ENCODE measurements around the gene HP. TPM values are rescaled to one million over a fixed set of nuclear protein-coding genes. Genes with fewer than 3 reads are reported as not detected.

HP gene
- total and polyA plus RNA-seq, 2 of the 13 experiments (the other 11 are each of a cell fraction or from before 2014, with no cell fraction given) = 387 to 524 TPM

DNA sequence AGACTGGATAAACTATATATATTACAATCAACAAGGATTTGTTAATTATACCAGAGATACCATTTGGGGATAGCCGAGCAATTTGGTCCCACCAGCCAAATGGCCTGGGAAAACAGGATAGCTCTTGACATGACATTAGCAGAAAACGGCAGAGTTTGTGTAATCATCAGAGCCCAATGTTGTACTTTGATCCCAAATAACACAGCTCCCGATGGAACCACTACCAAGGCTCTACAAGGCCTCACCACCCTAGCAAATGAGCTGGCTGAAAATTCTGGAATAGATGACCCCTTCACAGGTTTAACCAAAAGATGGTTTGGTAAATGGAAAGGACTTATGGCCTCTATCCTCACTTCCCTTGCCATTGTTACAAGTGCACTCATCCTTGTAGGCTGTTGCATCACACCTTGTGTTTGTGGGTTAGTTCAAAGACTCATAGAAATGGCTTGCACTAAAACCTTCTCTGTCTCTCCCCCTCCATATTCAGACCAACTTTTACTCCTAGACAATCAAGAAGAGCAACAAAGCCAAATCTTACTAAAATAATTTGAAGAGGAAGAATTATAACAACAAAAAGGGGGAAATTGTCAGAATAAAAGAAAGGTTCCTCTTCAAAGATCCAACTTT, 29.6 kb downstream of the HP start (continued):
- TF ChIP-seq, protein P1, sequence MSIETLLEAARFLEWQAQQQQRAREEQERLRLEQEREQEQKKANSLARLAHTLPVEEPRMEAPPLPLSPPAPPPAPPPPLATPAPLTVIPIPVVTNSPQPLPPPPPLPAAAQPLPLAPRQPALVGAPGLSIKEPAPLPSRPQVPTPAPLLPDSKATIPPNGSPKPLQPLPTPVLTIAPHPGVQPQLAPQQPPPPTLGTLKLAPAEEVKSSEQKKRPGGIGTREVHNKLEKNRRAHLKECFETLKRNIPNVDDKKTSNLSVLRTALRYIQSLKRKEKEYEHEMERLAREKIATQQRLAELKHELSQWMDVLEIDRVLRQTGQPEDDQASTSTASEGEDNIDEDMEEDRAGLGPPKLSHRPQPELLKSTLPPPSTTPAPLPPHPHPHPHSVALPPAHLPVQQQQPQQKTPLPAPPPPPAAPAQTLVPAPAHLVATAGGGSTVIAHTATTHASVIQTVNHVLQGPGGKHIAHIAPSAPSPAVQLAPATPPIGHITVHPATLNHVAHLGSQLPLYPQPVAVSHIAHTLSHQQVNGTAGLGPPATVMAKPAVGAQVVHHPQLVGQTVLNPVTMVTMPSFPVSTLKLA (IDR thresholded peaks at IDR 0.05) = no peak
- no peak for TF ChIP-seq ZNF460 (CRISPR knock-in tag; IDR thresholded peaks at IDR 0.05; ENCODE audit: borderline replicate concordance)
- no peak for TF ChIP-seq ZNF326 (CRISPR knock-in tag; IDR thresholded peaks at IDR 0.05; ENCODE audit: borderline replicate concordance)
- TF ChIP-seq, protein P2, sequence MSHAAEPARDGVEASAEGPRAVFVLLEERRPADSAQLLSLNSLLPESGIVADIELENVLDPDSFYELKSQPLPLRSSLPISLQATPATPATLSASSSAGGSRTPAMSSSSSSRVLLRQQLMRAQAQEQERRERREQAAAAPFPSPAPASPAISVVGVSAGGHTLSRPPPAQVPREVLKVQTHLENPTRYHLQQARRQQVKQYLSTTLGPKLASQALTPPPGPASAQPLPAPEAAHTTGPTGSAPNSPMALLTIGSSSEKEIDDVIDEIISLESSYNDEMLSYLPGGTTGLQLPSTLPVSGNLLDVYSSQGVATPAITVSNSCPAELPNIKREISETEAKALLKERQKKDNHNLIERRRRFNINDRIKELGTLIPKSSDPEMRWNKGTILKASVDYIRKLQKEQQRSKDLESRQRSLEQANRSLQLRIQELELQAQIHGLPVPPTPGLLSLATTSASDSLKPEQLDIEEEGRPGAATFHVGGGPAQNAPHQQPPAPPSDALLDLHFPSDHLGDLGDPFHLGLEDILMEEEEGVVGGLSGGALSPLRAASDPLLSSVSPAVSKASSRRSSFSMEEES (CRISPR knock-in tag; IDR thresholded peaks at IDR 0.05) = no peak
- TF ChIP-seq NFKBIZ (CRISPR knock-in tag; IDR thresholded peaks at IDR 0.05) = no peak
- TF ChIP-seq, protein P3, sequence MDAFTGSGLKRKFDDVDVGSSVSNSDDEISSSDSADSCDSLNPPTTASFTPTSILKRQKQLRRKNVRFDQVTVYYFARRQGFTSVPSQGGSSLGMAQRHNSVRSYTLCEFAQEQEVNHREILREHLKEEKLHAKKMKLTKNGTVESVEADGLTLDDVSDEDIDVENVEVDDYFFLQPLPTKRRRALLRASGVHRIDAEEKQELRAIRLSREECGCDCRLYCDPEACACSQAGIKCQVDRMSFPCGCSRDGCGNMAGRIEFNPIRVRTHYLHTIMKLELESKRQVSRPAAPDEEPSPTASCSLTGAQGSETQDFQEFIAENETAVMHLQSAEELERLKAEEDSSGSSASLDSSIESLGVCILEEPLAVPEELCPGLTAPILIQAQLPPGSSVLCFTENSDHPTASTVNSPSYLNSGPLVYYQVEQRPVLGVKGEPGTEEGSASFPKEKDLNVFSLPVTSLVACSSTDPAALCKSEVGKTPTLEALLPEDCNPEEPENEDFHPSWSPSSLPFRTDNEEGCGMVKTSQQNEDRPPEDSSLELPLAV (CRISPR knock-in tag; conservative IDR thresholded peaks at IDR 0.05; ENCODE audit: low read depth) = no peak
- no peak for TF ChIP-seq ZNF746 (CRISPR knock-in tag; IDR thresholded peaks at IDR 0.05)
- no peak for TF ChIP-seq ZNF547 (CRISPR knock-in tag; IDR thresholded peaks at IDR 0.05)
- TF ChIP-seq, protein P4, sequence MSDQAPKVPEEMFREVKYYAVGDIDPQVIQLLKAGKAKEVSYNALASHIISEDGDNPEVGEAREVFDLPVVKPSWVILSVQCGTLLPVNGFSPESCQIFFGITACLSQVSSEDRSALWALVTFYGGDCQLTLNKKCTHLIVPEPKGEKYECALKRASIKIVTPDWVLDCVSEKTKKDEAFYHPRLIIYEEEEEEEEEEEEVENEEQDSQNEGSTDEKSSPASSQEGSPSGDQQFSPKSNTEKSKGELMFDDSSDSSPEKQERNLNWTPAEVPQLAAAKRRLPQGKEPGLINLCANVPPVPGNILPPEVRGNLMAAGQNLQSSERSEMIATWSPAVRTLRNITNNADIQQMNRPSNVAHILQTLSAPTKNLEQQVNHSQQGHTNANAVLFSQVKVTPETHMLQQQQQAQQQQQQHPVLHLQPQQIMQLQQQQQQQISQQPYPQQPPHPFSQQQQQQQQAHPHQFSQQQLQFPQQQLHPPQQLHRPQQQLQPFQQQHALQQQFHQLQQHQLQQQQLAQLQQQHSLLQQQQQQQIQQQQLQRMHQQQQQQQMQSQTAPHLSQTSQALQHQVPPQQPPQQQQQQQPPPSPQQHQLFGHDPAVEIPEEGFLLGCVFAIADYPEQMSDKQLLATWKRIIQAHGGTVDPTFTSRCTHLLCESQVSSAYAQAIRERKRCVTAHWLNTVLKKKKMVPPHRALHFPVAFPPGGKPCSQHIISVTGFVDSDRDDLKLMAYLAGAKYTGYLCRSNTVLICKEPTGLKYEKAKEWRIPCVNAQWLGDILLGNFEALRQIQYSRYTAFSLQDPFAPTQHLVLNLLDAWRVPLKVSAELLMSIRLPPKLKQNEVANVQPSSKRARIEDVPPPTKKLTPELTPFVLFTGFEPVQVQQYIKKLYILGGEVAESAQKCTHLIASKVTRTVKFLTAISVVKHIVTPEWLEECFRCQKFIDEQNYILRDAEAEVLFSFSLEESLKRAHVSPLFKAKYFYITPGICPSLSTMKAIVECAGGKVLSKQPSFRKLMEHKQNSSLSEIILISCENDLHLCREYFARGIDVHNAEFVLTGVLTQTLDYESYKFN (CRISPR knock-in tag; conservative IDR thresholded peaks at IDR 0.05) = peak; percentile 22; the same call in 1 of the 2 replicates
- TF ChIP-seq, protein P5, sequence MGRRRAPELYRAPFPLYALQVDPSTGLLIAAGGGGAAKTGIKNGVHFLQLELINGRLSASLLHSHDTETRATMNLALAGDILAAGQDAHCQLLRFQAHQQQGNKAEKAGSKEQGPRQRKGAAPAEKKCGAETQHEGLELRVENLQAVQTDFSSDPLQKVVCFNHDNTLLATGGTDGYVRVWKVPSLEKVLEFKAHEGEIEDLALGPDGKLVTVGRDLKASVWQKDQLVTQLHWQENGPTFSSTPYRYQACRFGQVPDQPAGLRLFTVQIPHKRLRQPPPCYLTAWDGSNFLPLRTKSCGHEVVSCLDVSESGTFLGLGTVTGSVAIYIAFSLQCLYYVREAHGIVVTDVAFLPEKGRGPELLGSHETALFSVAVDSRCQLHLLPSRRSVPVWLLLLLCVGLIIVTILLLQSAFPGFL (CRISPR knock-in tag; IDR thresholded peaks at IDR 0.05) = no peak
- peak; percentile 79 for TF ChIP-seq ZFY (CRISPR knock-in tag; IDR thresholded peaks at IDR 0.05)
- TF ChIP-seq, protein P6, sequence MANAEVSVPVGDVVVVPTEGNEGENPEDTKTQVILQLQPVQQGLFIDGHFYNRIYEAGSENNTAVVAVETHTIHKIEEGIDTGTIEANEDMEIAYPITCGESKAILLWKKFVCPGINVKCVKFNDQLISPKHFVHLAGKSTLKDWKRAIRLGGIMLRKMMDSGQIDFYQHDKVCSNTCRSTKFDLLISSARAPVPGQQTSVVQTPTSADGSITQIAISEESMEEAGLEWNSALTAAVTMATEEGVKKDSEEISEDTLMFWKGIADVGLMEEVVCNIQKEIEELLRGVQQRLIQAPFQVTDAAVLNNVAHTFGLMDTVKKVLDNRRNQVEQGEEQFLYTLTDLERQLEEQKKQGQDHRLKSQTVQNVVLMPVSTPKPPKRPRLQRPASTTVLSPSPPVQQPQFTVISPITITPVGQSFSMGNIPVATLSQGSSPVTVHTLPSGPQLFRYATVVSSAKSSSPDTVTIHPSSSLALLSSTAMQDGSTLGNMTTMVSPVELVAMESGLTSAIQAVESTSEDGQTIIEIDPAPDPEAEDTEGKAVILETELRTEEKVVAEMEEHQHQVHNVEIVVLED (CRISPR knock-in tag; IDR thresholded peaks at IDR 0.05; ENCODE audit: borderline replicate concordance) = no peak
- TF ChIP-seq, protein P7, sequence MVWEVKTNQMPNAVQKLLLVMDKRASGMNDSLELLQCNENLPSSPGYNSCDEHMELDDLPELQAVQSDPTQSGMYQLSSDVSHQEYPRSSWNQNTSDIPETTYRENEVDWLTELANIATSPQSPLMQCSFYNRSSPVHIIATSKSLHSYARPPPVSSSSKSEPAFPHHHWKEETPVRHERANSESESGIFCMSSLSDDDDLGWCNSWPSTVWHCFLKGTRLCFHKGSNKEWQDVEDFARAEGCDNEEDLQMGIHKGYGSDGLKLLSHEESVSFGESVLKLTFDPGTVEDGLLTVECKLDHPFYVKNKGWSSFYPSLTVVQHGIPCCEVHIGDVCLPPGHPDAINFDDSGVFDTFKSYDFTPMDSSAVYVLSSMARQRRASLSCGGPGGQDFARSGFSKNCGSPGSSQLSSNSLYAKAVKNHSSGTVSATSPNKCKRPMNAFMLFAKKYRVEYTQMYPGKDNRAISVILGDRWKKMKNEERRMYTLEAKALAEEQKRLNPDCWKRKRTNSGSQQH (CRISPR knock-in tag; IDR thresholded peaks at IDR 0.05; ENCODE audit: low read depth) = no peak
- no peak for TF ChIP-seq CBFB (CRISPR knock-in tag; IDR thresholded peaks at IDR 0.05)
- TF ChIP-seq, protein P8, sequence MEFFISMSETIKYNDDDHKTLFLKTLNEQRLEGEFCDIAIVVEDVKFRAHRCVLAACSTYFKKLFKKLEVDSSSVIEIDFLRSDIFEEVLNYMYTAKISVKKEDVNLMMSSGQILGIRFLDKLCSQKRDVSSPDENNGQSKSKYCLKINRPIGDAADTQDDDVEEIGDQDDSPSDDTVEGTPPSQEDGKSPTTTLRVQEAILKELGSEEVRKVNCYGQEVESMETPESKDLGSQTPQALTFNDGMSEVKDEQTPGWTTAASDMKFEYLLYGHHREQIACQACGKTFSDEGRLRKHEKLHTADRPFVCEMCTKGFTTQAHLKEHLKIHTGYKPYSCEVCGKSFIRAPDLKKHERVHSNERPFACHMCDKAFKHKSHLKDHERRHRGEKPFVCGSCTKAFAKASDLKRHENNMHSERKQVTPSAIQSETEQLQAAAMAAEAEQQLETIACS (CRISPR knock-in tag; IDR thresholded peaks at IDR 0.05) = no peak

Measured in HepG2 (cell line).